Hepatocyte (in vitro differentiated cells): Measurements from ENCODE around the gene UGGT2. TPM values are rescaled to one million over a fixed set of nuclear protein-coding genes. Genes with fewer than 3 reads are reported as not detected.

Experiments
- DNase-seq: peaks from one replicate; pipeline ENCODE4 v3.0.0-alpha.2; 2016; ENCODE audit warnings: low spot score
- H2AFZ ChIP-seq: fragments of 200-600 bp; sonication (generic); 2 replicates; pipeline ENCODE4 v1.6.0; 2016; ENCODE audit warnings: antibody characterized with exemption, mild to moderate bottlenecking
- H3K27ac ChIP-seq: fragments of 200-600 bp; sonication (generic); 2 replicates; pipeline ENCODE4 v1.5.1; 2016; ENCODE audit warnings: mild to moderate bottlenecking
- H3K27me3 ChIP-seq: fragments of 200-600 bp; sonication (generic); 2 replicates; pipeline ENCODE4 v1.6.1; 2016
- H3K36me3 ChIP-seq: fragments of 200-600 bp; sonication (generic); replicated peaks from 2 replicates; pipeline ENCODE4 v1.5.1; 2016; ENCODE audit warnings: low read depth; ENCODE audit not compliant: insufficient read depth
- H3K4me1 ChIP-seq: fragments of 200-600 bp; sonication (generic); 2 replicates; pipeline ENCODE4 v1.5.1; 2016; ENCODE audit warnings: mild to moderate bottlenecking, moderate library complexity; ENCODE audit not compliant: insufficient read depth
- H3K4me2 ChIP-seq: fragments of 200-600 bp; sonication (generic); 2 replicates; pipeline ENCODE4 v1.6.0; 2016
- H3K4me3 ChIP-seq: fragments of 200-600 bp; sonication (generic); 2 replicates; pipeline ENCODE4 v1.5.1; 2016; ENCODE audit warnings: mild to moderate bottlenecking
- H3K79me2 ChIP-seq: fragments of 200-600 bp; sonication (generic); 2 replicates; pipeline ENCODE4 v1.6.0; 2017; ENCODE audit warnings: mild to moderate bottlenecking
- H3K9me2 ChIP-seq: fragments of 200-600 bp; sonication (generic); replicated peaks from 2 replicates; pipeline ENCODE4 v1.6.0; 2017; ENCODE audit warnings: mild to moderate bottlenecking; ENCODE audit not compliant: insufficient read depth
- H3K9me3 ChIP-seq: fragments of 200-600 bp; sonication (generic); 2 replicates; pipeline ENCODE4 v1.5.1; 2016; ENCODE audit warnings: low read depth, mild to moderate bottlenecking
- H4K20me1 ChIP-seq: fragments of 200-600 bp; sonication (generic); 2 replicates; pipeline ENCODE4 v1.6.0; 2016; ENCODE audit warnings: mild to moderate bottlenecking; ENCODE audit not compliant: insufficient read depth, poor library complexity, severe bottlenecking
- CTCF ChIP-seq: fragments of 200-600 bp; sonication (generic); IDR thresholded peaks from 2 replicates; pipeline ENCODE4 v1.5.1; 2016; ENCODE audit warnings: antibody characterized with exemption, mild to moderate bottlenecking; ENCODE audit not compliant: poor library complexity
- EZH2 ChIP-seq: fragments of 200-600 bp; sonication (generic); IDR thresholded peaks from 2 replicates; pipeline ENCODE4 v1.6.1; 2016; ENCODE audit warnings: antibody characterized with exemption, mild to moderate bottlenecking, borderline replicate concordance
- EZH2phosphoT487 ChIP-seq: fragments of 200-600 bp; sonication (generic); IDR thresholded peaks from one replicate; pipeline ENCODE4 v1.6.1; 2018; ENCODE audit warnings: antibody characterized with exemption, mild to moderate bottlenecking, low read depth, moderate library complexity; ENCODE audit not compliant: unreplicated experiment, severe bottlenecking
- WGBS: methylation state at CpG from one replicate; pipeline ENCODE4 v1.1.6; 2016; ENCODE audit warnings: low lambda C conversion rate; ENCODE audit errors: missing lambda C conversion rate; 5-methylcytosine and 5-hydroxymethylcytosine counted together
- polyA plus RNA-seq: library from polyadenylated mRNA; unstranded; fragments of >200 nt; fragmentation: Nextera tagmentation; extraction: Ambion mirVana; gene quantifications from 2 replicates; pipeline ENCODE4 v1.2.1, GENCODE V29; 2016
- total RNA-seq: library from RNA; depleted of rRNA; stranded (reverse); fragments of >200 nt; gene quantifications from 2 replicates; pipeline ENCODE4 v1.2.3, GENCODE V29; 2014

Gene UGGT2
- total and polyA plus RNA-seq, 2 experiments from 2014 or later = 23.6 to 60.3 TPM

GRCh38 chr13:95957331-95957730 is 95.9 kb downstream of the UGGT2 start:
- TF ChIP-seq CTCF (no peak), EZH2 (no peak), EZH2phosphoT487 (no peak)

GRCh38 chr13:95956589-95957148 is 96.5 kb downstream of the UGGT2 start:
- Histone ChIP-seq H3K79me2 (no peaks in the 10 kb centered on the region), H3K9me3 (peaks cover 8% of the 10 kb centered on the region), H3K27ac (no peak overlapping the region), H3K4me1 (no peaks in the 10 kb centered on the region), H3K4me2 (no peak overlapping the region), H3K36me3 (no peaks in the 10 kb centered on the region), H2AFZ (no peak overlapping the region), H3K27me3 (no peaks in the 10 kb centered on the region), H3K4me3 (no peak overlapping the region), H4K20me1 (no peaks in the 10 kb centered on the region), H3K9me2 (no peaks in the 10 kb centered on the region)
- TF ChIP-seq EZH2 = no peak
- TF ChIP-seq EZH2phosphoT487 = no peak
- no peak for TF ChIP-seq CTCF
- DNase-seq = no peak

More at GRCh38 chr13:95957331-95957730, 95.9 kb downstream of the UGGT2 start:
- no peak for DNase-seq
- Histone ChIP-seq H3K4me3 (no peak overlapping the region), H4K20me1 (no peaks in the 10 kb centered on the region), H3K27ac (no peak overlapping the region), H3K79me2 (no peaks in the 10 kb centered on the region), H2AFZ (no peak overlapping the region), H3K36me3 (no peaks in the 10 kb centered on the region), H3K4me2 (no peak overlapping the region), H3K27me3 (no peaks in the 10 kb centered on the region), H3K4me1 (no peaks in the 10 kb centered on the region), H3K9me3 (peaks cover 10% of the 10 kb centered on the region), H3K9me2 (no peaks in the 10 kb centered on the region)
- 51% methylated on average over 2 of the region's 2 CpGs for WGBS

- Histone ChIP-seq H3K9me3 (peaks cover 3% of the 10 kb centered on the region), H3K4me1 (no peaks in the 10 kb centered on the region), H3K36me3 (no peaks in the 10 kb centered on the region), H3K4me2 (no peak overlapping the region), H3K4me3 (no peak overlapping the region), H3K27me3 (no peaks in the 10 kb centered on the region), H2AFZ (no peak overlapping the region), H3K27ac (no peak overlapping the region), H4K20me1 (no peaks in the 10 kb centered on the region), H3K79me2 (no peaks in the 10 kb centered on the region), H3K9me2 (no peaks in the 10 kb centered on the region)
- 98% methylated on average over 3 of the region's 3 CpGs for WGBS
- TF ChIP-seq EZH2phosphoT487 (no peak), CTCF (no peak), EZH2 (no peak)
- no peak for DNase-seq
These were observed 97.5 kb downstream of the UGGT2 start for GRCh38 chr13:95955719-95956118.
